ENCODE results near the gene NUP188.

GRCh38 chr9:129007035-129007765 lies 59.7 kb downstream of the NUP188 start:
- TF ChIP-seq CTCF (IDR thresholded peaks at IDR 0.05) (no peak), POLR2A (IDR thresholded peaks at IDR 0.05) (no peak)
